B cell (primary cell): ENCODE measurements around the gene CPED1. TPM values are rescaled to one million over a fixed set of nuclear protein-coding genes. Genes with fewer than 3 reads are reported as not detected.

Source experiments
- ATAC-seq: fragments of 200-7000 bp; cut with Tn5 transposase; one replicate; pipeline ENCODE4 v1.10.0; 2021; ENCODE audit warnings: low read depth, mild to moderate bottlenecking, moderate number of reproducible peaks, moderate library complexity
- CTCF ChIA-PET: fragments of 350-600 bp; sonication (Branson Sonifier 250); formaldehyde crosslinking; loops from one replicate; lab custom pipeline; 2021; ENCODE audit warnings: antibody characterized with exemption, inconsistent platforms; lab: Charles Lee
- POLR2A ChIA-PET: fragments of 350-600 bp; sonication (Branson Sonifier 250); formaldehyde crosslinking; loops from one replicate; lab custom pipeline; 2021; ENCODE audit warnings: antibody characterized with exemption; lab: Charles Lee
- DNase-seq: peaks from one replicate; pipeline ENCODE4 v3.0.0; 2013
- H2AFZ ChIP-seq: 2 replicates; pipeline ENCODE4 v1.6.1; 2012; ENCODE audit warnings: mild to moderate bottlenecking, low read depth, low read length; ENCODE audit not compliant: insufficient read depth, poor library complexity, severe bottlenecking
- H3K27ac ChIP-seq, 2 donors: 1 replicate in 1 of 2; 2 replicates in 1 of 2; pipeline ENCODE4 v1.5.1; 2012 to 2013; ENCODE audit warnings: low read length in 2 of 2, mild to moderate bottlenecking in 2 of 2, moderate library complexity in 1 of 2
- H3K27me3 ChIP-seq, 4 experiments: fragments of 200-600 bp in 1 of 4; sonication (generic) in 1 of 4; replicated peaks in 1 of 4; 1 replicate in 2 of 4; 2 replicates in 2 of 4; pipeline versions ENCODE4 v1.6.1 to v1.7.0; 2013 to 2016; ENCODE audit warnings: low read length in 3 of 4, mild to moderate bottlenecking in 2 of 4, mixed read lengths in 1 of 4, moderate library complexity in 1 of 4; ENCODE audit not compliant: insufficient read depth in 4 of 4, control insufficient read depth in 3 of 4; ENCODE audit errors: control extremely low read depth in 1 of 4
- H3K36me3 ChIP-seq, 2 experiments: replicated peaks in 1 of 2; 1 replicate in 1 of 2; 2 replicates in 1 of 2; pipeline versions ENCODE4 v1.6.1 to v1.7.1; 2013; ENCODE audit warnings: low read length in 1 of 2; ENCODE audit not compliant: insufficient read depth in 2 of 2, control insufficient read depth in 1 of 2; ENCODE audit errors: control extremely low read depth in 1 of 2, extremely low read depth in 1 of 2
- H3K4me1 ChIP-seq, 2 donors: fragments of 200-600 bp in 1 of 2; sonication (generic) in 1 of 2; 1 replicate in 1 of 2; 2 replicates in 1 of 2; pipeline versions ENCODE4 v1.5.1 to v1.6.1; 2013 to 2017; ENCODE audit warnings: low read length in 2 of 2; ENCODE audit not compliant: control insufficient read depth in 2 of 2, insufficient read depth in 2 of 2
- H3K4me2 ChIP-seq: replicated peaks from 2 replicates; pipeline ENCODE3; 2012; ENCODE audit warnings: mild to moderate bottlenecking, low read depth, low read length; ENCODE audit not compliant: poor library complexity, severe bottlenecking
- H3K4me3 ChIP-seq, 5 experiments: fragments of 200-600 bp in 1 of 5; sonication (generic) in 1 of 5; 1 replicate in 3 of 5; 2 replicates in 2 of 5; pipeline versions ENCODE4 v1.5.1 to v1.7.0; 2011 to 2016; ENCODE audit warnings: low read length in 4 of 5, mild to moderate bottlenecking in 4 of 5, low read depth in 2 of 5, control low read depth in 1 of 5, moderate library complexity in 1 of 5; ENCODE audit not compliant: insufficient read depth in 1 of 5; ENCODE audit errors: control extremely low read depth in 1 of 5, extremely low read depth in 1 of 5
- H3K79me2 ChIP-seq: fragments of 200-600 bp; sonication (generic); one replicate; pipeline ENCODE4 v1.6.0; 2016; ENCODE audit warnings: low read length; ENCODE audit not compliant: control insufficient read depth, insufficient read depth
- H3K9ac ChIP-seq: fragments of 200-600 bp; sonication (generic); 2 replicates; pipeline ENCODE4 v1.6.1; 2017; ENCODE audit warnings: mild to moderate bottlenecking, low read length, moderate library complexity
- H3K9me3 ChIP-seq, 3 donors: one replicate each; pipeline versions ENCODE4 v1.6.1 to v1.7.1; 2013; ENCODE audit warnings: low read length in 2 of 3; ENCODE audit not compliant: control insufficient read depth in 2 of 3, insufficient read depth in 1 of 3; ENCODE audit errors: control extremely low read depth in 1 of 3
- H4K20me1 ChIP-seq: 2 replicates; pipeline ENCODE4 v1.6.0; 2012; ENCODE audit warnings: mild to moderate bottlenecking, low read length; ENCODE audit not compliant: insufficient read depth, control insufficient read depth, poor library complexity, severe bottlenecking
- H3K27ac Mint-ChIP-seq: one replicate; pipeline ENCODE4 v1.8.0; 2021; ENCODE audit warnings: mixed read lengths
- H3K27me3 Mint-ChIP-seq: one replicate; pipeline ENCODE4 v1.8.0; 2021; ENCODE audit warnings: mixed read lengths
- H3K4me1 Mint-ChIP-seq: one replicate; pipeline ENCODE4 v1.8.0; 2021; ENCODE audit warnings: mixed read lengths
- H3K4me3 Mint-ChIP-seq: one replicate; pipeline ENCODE4 v1.8.0; 2021; ENCODE audit warnings: mixed read lengths
- H3K9me3 Mint-ChIP-seq: one replicate; pipeline ENCODE4 v1.8.0; 2022; ENCODE audit warnings: mixed read lengths; ENCODE audit not compliant: insufficient read depth
- CTCF ChIP-seq: fragments of 200-600 bp; IDR thresholded peaks from one replicate; pipeline ENCODE4 v1.8.0; 2022; ENCODE audit warnings: antibody characterized with exemption, mild to moderate bottlenecking
- EZH2 ChIP-seq: IDR thresholded peaks from 2 replicates; pipeline ENCODE4 v1.6.1; 2012; ENCODE audit warnings: borderline replicate concordance, low read depth, mild to moderate bottlenecking, moderate library complexity, low read length; ENCODE audit not compliant: insufficient read depth, poor library complexity, severe bottlenecking
- WGBS: methylation state at CpG from one replicate; pipeline ENCODE4 v1.1.5; 2013; ENCODE audit warnings: missing lambda C conversion rate; ENCODE audit not compliant: insufficient coverage; 5-methylcytosine and 5-hydroxymethylcytosine counted together
- intact Hi-C: fragments of 100-400 bp; cut with micrococcal nuclease; formaldehyde crosslinking; loops from one replicate; pipeline ENCODE4 v1.10.0; 2022
- polyA plus RNA-seq: library from polyadenylated mRNA; depleted of rRNA; stranded (reverse); fragments of >200 nt; gene quantifications from 2 replicates; pipeline ENCODE4 v1.2.3, GENCODE V29; 2012
- total RNA-seq, 2 donors: library from RNA; stranded (reverse); fragments of 120-200 nt in 1 of 2; gene quantifications; 1 replicate in 1 of 2; 2 replicates in 1 of 2; pipeline versions ENCODE4 v1.2.3 to v1.2.4, GENCODE V29; 2013 to 2022

Gene CPED1
- total and polyA plus RNA-seq, 2 donors (not counting 1 experiment from before 2014, with no cell fraction given) = 0.44 to 3.8 TPM

- CTCF ChIA-PET = interaction anchor here (1.2 to 7.1 kb wide), 7 partner anchors 25 to 292 kb away, joined by 3 to 85 read pairs (median 5); partner anchors contain the start of gene CPED1
- ATAC-seq (no peak), DNase-seq (no peak)
- H3K27ac Mint-ChIP-seq = no peak overlapping the region
- Histone ChIP-seq H3K4me3 (no peak overlapping the region), H3K27ac (no peak overlapping the region), H3K27me3 (no peaks in the 10 kb centered on the region), H4K20me1 (no peaks in the 10 kb centered on the region), H3K9me3 (no peaks in the 10 kb centered on the region), H3K9ac (no peak overlapping the region), H3K4me1 (peaks cover 0 to 5% of the 10 kb centered on the region in 2 donors), H3K79me2 (no peaks in the 10 kb centered on the region), H3K36me3 (no peaks in the 10 kb centered on the region), H2AFZ (no peak overlapping the region), H3K4me2 (no peak overlapping the region)
- no peak overlapping the region for H3K4me3 Mint-ChIP-seq
- intact Hi-C loops = no loop called here
- peaks cover 11% of the 10 kb centered on the region for H3K4me1 Mint-ChIP-seq
- POLR2A ChIA-PET = no interaction called here
- no peaks in the 10 kb centered on the region for H3K27me3 Mint-ChIP-seq
- no peak for TF ChIP-seq CTCF
- TF ChIP-seq EZH2 = no peak
- no peaks in the 10 kb centered on the region for H3K9me3 Mint-ChIP-seq
- no CpG with 5 or more reads among the region's 1 CpG for WGBS
Measured at GRCh38 chr7:121083790-121084251, 95.3 kb downstream of the CPED1 start.

- ATAC-seq (no peak), DNase-seq (no peak)
- Histone ChIP-seq H4K20me1 (no peaks in the 10 kb centered on the region), H3K36me3 (no peaks in the 10 kb centered on the region), H3K4me1 (peaks cover 0 to 5% of the 10 kb centered on the region in 2 donors), H3K9ac (no peak overlapping the region), H3K27me3 (no peaks in the 10 kb centered on the region), H3K9me3 (no peaks in the 10 kb centered on the region), H2AFZ (no peak overlapping the region), H3K4me2 (no peak overlapping the region), H3K27ac (no peak overlapping the region), H3K4me3 (no peak overlapping the region), H3K79me2 (no peaks in the 10 kb centered on the region)
- no peak overlapping the region for H3K4me3 Mint-ChIP-seq
- ChIA-PET POLR2A (no interaction called here), CTCF (interaction anchor here (1.2 to 7.1 kb wide), 7 partner anchors 24 to 292 kb away, joined by 3 to 85 read pairs (median 5); partner anchors contain the start of gene CPED1)
- TF ChIP-seq CTCF (no peak), EZH2 (no peak)
- H3K27me3 Mint-ChIP-seq = no peaks in the 10 kb centered on the region
- H3K4me1 Mint-ChIP-seq = peaks cover 11% of the 10 kb centered on the region
- intact Hi-C loops = no loop called here
- no CpG with 5 or more reads among the region's 2 CpGs for WGBS
- no peak overlapping the region for H3K27ac Mint-ChIP-seq
- H3K9me3 Mint-ChIP-seq = no peaks in the 10 kb centered on the region
Measured at GRCh38 chr7:121084256-121084655, 95.7 kb downstream of the CPED1 start.
